BLaER1 (cell line): ENCODE measurements around the gene PRKCZ.

Experiments
- H3K27ac ChIP-seq: shearing (Covaris generic); formaldehyde crosslinking; 2 replicates; pipeline ENCODE4 v1.8.1; 2022
- H3K27me3 ChIP-seq: shearing (Covaris generic); formaldehyde crosslinking; 2 replicates; pipeline ENCODE4 v1.8.1; 2022
- H3K36me3 ChIP-seq: shearing (Covaris generic); formaldehyde crosslinking; 2 replicates; pipeline ENCODE4 v1.8.1; 2022
- H3K4me1 ChIP-seq: shearing (Covaris generic); formaldehyde crosslinking; 2 replicates; pipeline ENCODE4 v1.8.1; 2022
- H3K4me2 ChIP-seq: shearing (Covaris generic); formaldehyde crosslinking; 2 replicates; pipeline ENCODE4 v1.8.1; 2022
- H3K4me3 ChIP-seq: shearing (Covaris generic); formaldehyde crosslinking; 2 replicates; pipeline ENCODE4 v1.8.1; 2022
- H3K9ac ChIP-seq: shearing (Covaris generic); formaldehyde crosslinking; 2 replicates; pipeline ENCODE4 v1.8.1; 2022
- H3K9me3 ChIP-seq: shearing (Covaris generic); formaldehyde crosslinking; 2 replicates; pipeline ENCODE4 v1.8.1; 2022
- H4K20me1 ChIP-seq: shearing (Covaris generic); formaldehyde crosslinking; 2 replicates; pipeline ENCODE4 v1.8.1; 2022
- Cebpa-rat ChIP-seq: shearing (Covaris generic); IDR thresholded peaks from 2 replicates; pipeline ENCODE4 v1.8.1; 2022

The PRKCZ gene

GRCh38 chr1:2212274-2212531, 162.0 kb downstream of the PRKCZ start:
- H3K9me3 ChIP-seq: no peaks in the 10 kb centered on the region
- no peak for TF ChIP-seq Cebpa-rat
- no peak overlapping the region for H3K4me3 ChIP-seq
- H3K36me3 ChIP-seq: no peaks in the 10 kb centered on the region
- peak overlapping the region; percentile 93 for H3K4me2 ChIP-seq
- peak overlapping the region; percentile 18; the same call in 1 of the 2 replicates for H3K27ac ChIP-seq
- H3K27me3 ChIP-seq: no peaks in the 10 kb centered on the region
- no peak overlapping the region for H3K9ac ChIP-seq
- H3K4me1 ChIP-seq: peaks cover 63% of the 10 kb centered on the region
- no peaks in the 10 kb centered on the region for H4K20me1 ChIP-seq

- Histone ChIP-seq H3K27ac (peak overlapping the region; percentile 81), H3K4me2 (peak overlapping the region; percentile 93), H3K4me1 (peaks cover 60% of the 10 kb centered on the region), H3K9me3 (no peaks in the 10 kb centered on the region), H4K20me1 (no peaks in the 10 kb centered on the region), H3K9ac (peak overlapping the region; percentile 71), H3K36me3 (no peaks in the 10 kb centered on the region), H3K27me3 (no peaks in the 10 kb centered on the region), H3K4me3 (peak overlapping the region; percentile 55)
- no peak for TF ChIP-seq Cebpa-rat
These were observed 162.6 kb downstream of the PRKCZ start for GRCh38 chr1:2212532-2213491.

- Histone ChIP-seq H3K9me3 (no peaks in the 10 kb centered on the region), H3K27me3 (no peaks in the 10 kb centered on the region), H3K9ac (peak overlapping the region; percentile 41; the same call in 1 of the 2 replicates), H3K4me3 (no peak overlapping the region), H3K36me3 (no peaks in the 10 kb centered on the region), H4K20me1 (no peaks in the 10 kb centered on the region), H3K4me2 (peak overlapping the region; percentile 93), H3K4me1 (peaks cover 51% of the 10 kb centered on the region), H3K27ac (peak overlapping the region; percentile 81)
- TF ChIP-seq Cebpa-rat: no peak
These were observed 163.6 kb downstream of the PRKCZ start for GRCh38 chr1:2213576-2214505.

- Histone ChIP-seq H3K9ac (peak overlapping the region; percentile 41; the same call in 1 of the 2 replicates), H3K27ac (peak overlapping the region; percentile 38; the same call in 1 of the 2 replicates), H3K4me1 (peaks cover 42% of the 10 kb centered on the region), H4K20me1 (no peaks in the 10 kb centered on the region), H3K9me3 (no peaks in the 10 kb centered on the region), H3K27me3 (no peaks in the 10 kb centered on the region), H3K36me3 (no peaks in the 10 kb centered on the region), H3K4me2 (peak overlapping the region; percentile 93; the same call in 1 of the 2 replicates), H3K4me3 (no peak overlapping the region)
- TF ChIP-seq Cebpa-rat: no peak
These were observed 164.5 kb downstream of the PRKCZ start for GRCh38 chr1:2214541-2215241.

GRCh38 chr1:2215329-2215728, 165.1 kb downstream of the PRKCZ start:
- Histone ChIP-seq H3K4me1 (peaks cover 40% of the 10 kb centered on the region), H3K9ac (no peak overlapping the region), H4K20me1 (no peaks in the 10 kb centered on the region), H3K27me3 (no peaks in the 10 kb centered on the region), H3K4me2 (no peak overlapping the region), H3K9me3 (no peaks in the 10 kb centered on the region), H3K27ac (no peak overlapping the region), H3K36me3 (no peaks in the 10 kb centered on the region), H3K4me3 (no peak overlapping the region)
- TF ChIP-seq Cebpa-rat: no peak

- H3K27ac ChIP-seq: no peak overlapping the region
- no peak overlapping the region for H3K4me3 ChIP-seq
- H3K4me2 ChIP-seq: no peak overlapping the region
- H3K9me3 ChIP-seq: no peaks in the 10 kb centered on the region
- H3K36me3 ChIP-seq: no peaks in the 10 kb centered on the region
- TF ChIP-seq Cebpa-rat: no peak
- no peaks in the 10 kb centered on the region for H4K20me1 ChIP-seq
- no peak overlapping the region for H3K9ac ChIP-seq
- peaks cover 36% of the 10 kb centered on the region for H3K4me1 ChIP-seq
- no peaks in the 10 kb centered on the region for H3K27me3 ChIP-seq
These were observed 165.9 kb downstream of the PRKCZ start for GRCh38 chr1:2215909-2216766.

- Histone ChIP-seq H3K9me3 (no peaks in the 10 kb centered on the region), H3K4me3 (no peak overlapping the region), H3K27ac (no peak overlapping the region), H4K20me1 (no peaks in the 10 kb centered on the region), H3K4me1 (peaks cover 32% of the 10 kb centered on the region), H3K4me2 (no peak overlapping the region), H3K9ac (no peak overlapping the region), H3K36me3 (no peaks in the 10 kb centered on the region), H3K27me3 (no peaks in the 10 kb centered on the region)
- no peak for TF ChIP-seq Cebpa-rat
These were observed 166.5 kb downstream of the PRKCZ start for GRCh38 chr1:2216767-2217058.

- TF ChIP-seq Cebpa-rat: no peak
- H3K27ac ChIP-seq: no peak overlapping the region
- H3K9ac ChIP-seq: no peak overlapping the region
- H3K36me3 ChIP-seq: no peaks in the 10 kb centered on the region
- H3K27me3 ChIP-seq: peaks cover 3% of the 10 kb centered on the region
- H3K4me3 ChIP-seq: no peak overlapping the region
- peaks cover 8% of the 10 kb centered on the region; the same call in 1 of the 2 replicates for H3K4me1 ChIP-seq
- H3K9me3 ChIP-seq: no peaks in the 10 kb centered on the region
- H3K4me2 ChIP-seq: no peak overlapping the region
- H4K20me1 ChIP-seq: no peaks in the 10 kb centered on the region; the same call in 1 of the 2 replicates
These were observed 171.1 kb downstream of the PRKCZ start for GRCh38 chr1:2221271-2221670.

- H3K27ac ChIP-seq: no peak overlapping the region
- H3K4me2 ChIP-seq: no peak overlapping the region
- peaks cover 6% of the 10 kb centered on the region for H4K20me1 ChIP-seq
- no peak for TF ChIP-seq Cebpa-rat
- no peak overlapping the region for H3K9ac ChIP-seq
- peaks cover 21% of the 10 kb centered on the region for H3K27me3 ChIP-seq
- no peaks in the 10 kb centered on the region for H3K36me3 ChIP-seq
- no peaks in the 10 kb centered on the region for H3K9me3 ChIP-seq
- H3K4me3 ChIP-seq: no peak overlapping the region
- H3K4me1 ChIP-seq: peaks cover 25% of the 10 kb centered on the region
These were observed 174.0 kb downstream of the PRKCZ start for GRCh38 chr1:2224170-2224584.
